Activated T-helper 2 cell treated with anti-CD3 and anti-CD28 coated beads, Interferon-gamma antibody, Interleukin-2, Interleukin-4, amounts not matched to agents 10 μg/mL and 5 μg/mL and 100 μg/mL, durations not matched to agents 14 hours and 24 hours and 36 hours (primary cell): ENCODE results near the gene PARS2. TPM values are rescaled to one million over a fixed set of nuclear protein-coding genes. Genes with fewer than 3 reads are reported as not detected.

Source experiments
- DNase-seq: peaks from one replicate; pipeline ENCODE4 v3.0.0; 2021; ENCODE audit warnings: low spot score
- H3K27ac Mint-ChIP-seq: one replicate; pipeline ENCODE4 v1.8.0; 2021; ENCODE audit warnings: mixed read lengths
- H3K27me3 Mint-ChIP-seq: one replicate; pipeline ENCODE4 v1.8.0; 2021; ENCODE audit warnings: low read depth, mixed read lengths
- H3K36me3 Mint-ChIP-seq: one replicate; pipeline ENCODE4 v1.8.0; 2021; ENCODE audit warnings: low read depth, mixed read lengths
- H3K4me1 Mint-ChIP-seq: one replicate; pipeline ENCODE4 v1.8.0; 2021; ENCODE audit warnings: low read depth, mixed read lengths
- H3K4me3 Mint-ChIP-seq: one replicate; pipeline ENCODE4 v1.8.0; 2021; ENCODE audit warnings: low read depth, mild to moderate bottlenecking, moderate library complexity, mixed read lengths
- H3K9me3 Mint-ChIP-seq: one replicate; pipeline ENCODE4 v1.8.0; 2021; ENCODE audit warnings: mixed read lengths
- intact Hi-C: fragments of 100-400 bp; cut with micrococcal nuclease; formaldehyde crosslinking; loops from one replicate; pipeline ENCODE4 v1.15.1; 2023
- total RNA-seq: library from RNA; stranded (reverse); gene quantifications from 2 replicates; pipeline ENCODE4 v1.2.3, GENCODE V29; 2022

The PARS2 gene
- total RNA-seq, 1 donor from 2014 or later: 6.4 TPM

GRCh38 chr1:54728027-54728426, 36.3 kb downstream of the PARS2 start:
- no peak for DNase-seq
- intact Hi-C loops: no loop called here
- Mint-ChIP-seq H3K4me3 (no peak overlapping the region), H3K36me3 (peaks cover 86% of the 10 kb centered on the region), H3K9me3 (peaks cover 9% of the 10 kb centered on the region), H3K27ac (no peak overlapping the region), H3K27me3 (no peaks in the 10 kb centered on the region), H3K4me1 (no peaks in the 10 kb centered on the region)

GRCh38 chr1:54724771-54725170, 39.6 kb downstream of the PARS2 start:
- intact Hi-C loops: no loop called here
- H3K27ac Mint-ChIP-seq: no peak overlapping the region
- H3K27me3 Mint-ChIP-seq: no peaks in the 10 kb centered on the region

GRCh38 chr1:54723985-54724384, 40.3 kb downstream of the PARS2 start:
- no peak for DNase-seq
- H3K27ac Mint-ChIP-seq: no peak overlapping the region
- H3K4me3 Mint-ChIP-seq: no peak overlapping the region
- H3K9me3 Mint-ChIP-seq: peaks cover 9% of the 10 kb centered on the region
- no peaks in the 10 kb centered on the region for H3K27me3 Mint-ChIP-seq
- intact Hi-C loops: no loop called here
- H3K4me1 Mint-ChIP-seq: peaks cover 5% of the 10 kb centered on the region
- peaks cover 87% of the 10 kb centered on the region for H3K36me3 Mint-ChIP-seq

More at GRCh38 chr1:54724771-54725170, 39.6 kb downstream of the PARS2 start:
- H3K36me3 Mint-ChIP-seq: peaks cover 90% of the 10 kb centered on the region
- DNase-seq: no peak
- no peak overlapping the region for H3K4me3 Mint-ChIP-seq
- no peaks in the 10 kb centered on the region for H3K4me1 Mint-ChIP-seq
- H3K9me3 Mint-ChIP-seq: peaks cover 9% of the 10 kb centered on the region

- peaks cover 81% of the 10 kb centered on the region for H3K36me3 Mint-ChIP-seq
- no peak overlapping the region for H3K4me3 Mint-ChIP-seq
- intact Hi-C loops: no loop called here
- no peak overlapping the region for H3K27ac Mint-ChIP-seq
- DNase-seq: no peak
- H3K27me3 Mint-ChIP-seq: no peaks in the 10 kb centered on the region
- H3K9me3 Mint-ChIP-seq: peaks cover 9% of the 10 kb centered on the region
- peaks cover 19% of the 10 kb centered on the region for H3K4me1 Mint-ChIP-seq
Observed at GRCh38 chr1:54721719-54722118, 42.6 kb downstream of the PARS2 start.

GRCh38 chr1:54716299-54717047, 47.9 kb downstream of the PARS2 start:
- Mint-ChIP-seq H3K27ac (peak overlapping the region; percentile 88), H3K36me3 (peaks cover 33% of the 10 kb centered on the region), H3K4me1 (peaks cover 29% of the 10 kb centered on the region), H3K9me3 (no peaks in the 10 kb centered on the region), H3K27me3 (no peaks in the 10 kb centered on the region), H3K4me3 (peak overlapping the region; percentile 88)
- no peak for DNase-seq
- intact Hi-C loops: loop anchor here (2.0 kb wide), 1 partner anchor 82 kb away; no protein-coding TSS in a partner anchor

- H3K4me1 Mint-ChIP-seq: peaks cover 29% of the 10 kb centered on the region
- H3K27ac Mint-ChIP-seq: peak within 1 kb of the TSS; percentile 88
- DNase-seq: peak; percentile 81
- H3K9me3 Mint-ChIP-seq: no peaks in the 10 kb centered on the region
- peak within 1 kb of the TSS; percentile 88 for H3K4me3 Mint-ChIP-seq
- H3K36me3 Mint-ChIP-seq: peaks cover 28% of the 10 kb centered on the region
- intact Hi-C loops: loop anchor here (1.0 to 2.0 kb wide), 3 partner anchors 49 to 662 kb away; partner anchors contain the start of genes PARS2, TCEANC2 and TMEM59
- H3K27me3 Mint-ChIP-seq: no peaks in the 10 kb centered on the region
Observed at GRCh38 chr1:54715493-54716298, 48.6 kb downstream of the PARS2 start, which contains the start of gene TTC4. TSS of gene TTC4 (plus strand) at chr1:54715861. CDS start at chr1:54715909, 48 bp downstream.

- Mint-ChIP-seq H3K27ac (peak overlapping the region; percentile 50), H3K27me3 (no peaks in the 10 kb centered on the region), H3K4me1 (peaks cover 29% of the 10 kb centered on the region), H3K36me3 (peaks cover 22% of the 10 kb centered on the region), H3K9me3 (no peaks in the 10 kb centered on the region), H3K4me3 (peak overlapping the region; percentile 88)
- DNase-seq: no peak
- intact Hi-C loops: loop anchor here (1.0 kb wide), 2 partner anchors 49 to 662 kb away; partner anchors contain the start of genes PARS2, TCEANC2 and TMEM59
Observed at GRCh38 chr1:54714881-54715492, 49.3 kb downstream of the PARS2 start.

GRCh38 chr1:54711536-54711935, 52.8 kb downstream of the PARS2 start:
- Mint-ChIP-seq H3K4me3 (no peak overlapping the region), H3K36me3 (peaks cover 2% of the 10 kb centered on the region), H3K27ac (no peak overlapping the region), H3K4me1 (peaks cover 8% of the 10 kb centered on the region), H3K9me3 (no peaks in the 10 kb centered on the region), H3K27me3 (peaks cover 1% of the 10 kb centered on the region)
- no peak for DNase-seq
- intact Hi-C loops: no loop called here

- intact Hi-C loops: no loop called here
- Mint-ChIP-seq H3K27me3 (peaks cover 1% of the 10 kb centered on the region), H3K27ac (no peak overlapping the region), H3K4me1 (peaks cover 5% of the 10 kb centered on the region), H3K36me3 (no peaks in the 10 kb centered on the region), H3K4me3 (no peak overlapping the region), H3K9me3 (no peaks in the 10 kb centered on the region)
- DNase-seq: no peak
Observed at GRCh38 chr1:54710841-54711240, 53.5 kb downstream of the PARS2 start.

GRCh38 chr1:54710434-54710833, 53.9 kb downstream of the PARS2 start:
- no peak for DNase-seq
- H3K27me3 Mint-ChIP-seq: peaks cover 1% of the 10 kb centered on the region
- intact Hi-C loops: no loop called here
- H3K9me3 Mint-ChIP-seq: no peaks in the 10 kb centered on the region
- H3K27ac Mint-ChIP-seq: no peak overlapping the region
- H3K36me3 Mint-ChIP-seq: no peaks in the 10 kb centered on the region
- no peak overlapping the region for H3K4me3 Mint-ChIP-seq
- peaks cover 4% of the 10 kb centered on the region for H3K4me1 Mint-ChIP-seq

GRCh38 chr1:54709547-54710292, 54.6 kb downstream of the PARS2 start:
- Mint-ChIP-seq H3K9me3 (no peaks in the 10 kb centered on the region), H3K27ac (no peak overlapping the region), H3K36me3 (no peaks in the 10 kb centered on the region), H3K4me1 (no peaks in the 10 kb centered on the region), H3K27me3 (peaks cover 1% of the 10 kb centered on the region), H3K4me3 (no peak overlapping the region)
- intact Hi-C loops: no loop called here
- no peak for DNase-seq

- Mint-ChIP-seq H3K4me1 (no peaks in the 10 kb centered on the region), H3K9me3 (no peaks in the 10 kb centered on the region), H3K27me3 (peaks cover 1% of the 10 kb centered on the region), H3K4me3 (no peak overlapping the region), H3K27ac (no peak overlapping the region), H3K36me3 (no peaks in the 10 kb centered on the region)
- no peak for DNase-seq
- intact Hi-C loops: no loop called here
Observed at GRCh38 chr1:54708385-54708784, 55.9 kb downstream of the PARS2 start.
